GM12878 (cell line): ENCODE results near the gene GRIK3. TPM values are rescaled to one million over a fixed set of nuclear protein-coding genes. Genes with fewer than 3 reads are reported as not detected.

ENCODE experiments used
- ATAC-seq: fragments of 200-7000 bp; cut with Tn5 transposase; 3 replicates; pipeline ENCODE4 v1.9.1; 2020; ENCODE audit warnings: mild to moderate bottlenecking, moderate library complexity
- BruUV-seq: library from RNA; stranded (reverse); fragments of 400-500 nt; replicated peaks from 2 replicates; lab custom pipeline; 2021; lab: Mats Ljungman, UMichigan
- CTCF ChIA-PET: fragments of 300-600 bp; sonication (Branson Sonifier 250); formaldehyde crosslinking; extraction: SDS; loops from one replicate; lab custom pipeline; 2021; ENCODE audit warnings: inconsistent platforms; lab: Yijun Ruan, JAX
- POLR2A ChIA-PET: fragments of 350-600 bp; formaldehyde crosslinking; extraction: SDS; loops from one replicate; lab custom pipeline; 2021; ENCODE audit warnings: inconsistent platforms; lab: Charles Lee
- RAD21 ChIA-PET: fragments of 300-600 bp; sonication (Branson Sonifier 250); formaldehyde crosslinking; loops from one replicate; lab custom pipeline; 2023; ENCODE audit warnings: antibody characterized with exemption; ENCODE audit not compliant: unreplicated experiment; lab: Charles Lee
- SMC1A ChIA-PET: fragments of 300-600 bp; sonication (Branson Sonifier 250); formaldehyde crosslinking; loops from one replicate; lab custom pipeline; 2023; ENCODE audit not compliant: unreplicated experiment, uncharacterized antibody; lab: Charles Lee
- DNase-seq: peaks from one replicate; pipeline ENCODE4 v3.0.0-alpha.2; 2011; ENCODE audit warnings: low read depth, low spot score
- FAIRE-seq: peaks from 3 replicates; lab custom pipeline; 2011; peaks lifted over from hg19 to GRCh38; lab: Jason Lieb, UNC
- H2AFZ ChIP-seq: 2 replicates; pipeline ENCODE4 v1.6.0; 2011; ENCODE audit warnings: low read depth, low read length, control low read depth; ENCODE audit not compliant: control insufficient read depth
- H3K27ac ChIP-seq: 2 replicates; pipeline ENCODE4 v1.5.1; 2011; ENCODE audit warnings: control low read depth; ENCODE audit not compliant: control insufficient read depth, insufficient read depth
- H3K27me3 ChIP-seq, 2 experiments: replicated peaks in 1 of 2; 2 replicates each; pipeline versions ENCODE4 v1.6.0 to v1.6.1; 2011; ENCODE audit warnings: low read length in 1 of 2; ENCODE audit not compliant: control insufficient read depth in 2 of 2, insufficient read depth in 2 of 2
- H3K36me3 ChIP-seq, 2 experiments: 2 replicates each; pipeline ENCODE4 v1.5.1; 2011; ENCODE audit warnings: low read length in 1 of 2; ENCODE audit not compliant: control insufficient read depth in 2 of 2, insufficient read depth in 2 of 2
- H3K4me1 ChIP-seq: 2 replicates; pipeline ENCODE4 v1.6.1; 2011; ENCODE audit warnings: mild to moderate bottlenecking, low read length, moderate library complexity, mixed read lengths; ENCODE audit not compliant: control insufficient read depth, insufficient read depth
- H3K4me2 ChIP-seq: 2 replicates; pipeline ENCODE4 v1.6.0; 2011; ENCODE audit warnings: control low read depth; ENCODE audit not compliant: control insufficient read depth, insufficient read depth
- H3K4me3 ChIP-seq: fragments of 200-600 bp; sonication (generic); 2 replicates; pipeline ENCODE4 v1.5.1; 2016
- H3K79me2 ChIP-seq: 2 replicates; pipeline ENCODE4 v1.6.0; 2011; ENCODE audit warnings: low read length; ENCODE audit not compliant: control insufficient read depth, insufficient read depth
- H3K9ac ChIP-seq: 2 replicates; pipeline ENCODE4 v1.8.0; 2011; ENCODE audit warnings: low read length, control low read depth, mixed read lengths; ENCODE audit not compliant: control insufficient read depth, insufficient read depth
- H3K9me3 ChIP-seq: replicated peaks from 3 replicates; pipeline ENCODE4 v1.5.1; 2011; ENCODE audit warnings: mild to moderate bottlenecking, low read length; ENCODE audit not compliant: control insufficient read depth, insufficient read depth
- H4K20me1 ChIP-seq: 2 replicates; pipeline ENCODE4 v1.6.0; 2011; ENCODE audit not compliant: control insufficient read depth, insufficient read depth
- CREB1 ChIP-seq: IDR thresholded peaks from 2 replicates; pipeline ENCODE4 v1.6.1; 2012; ENCODE audit warnings: low read depth, mild to moderate bottlenecking, inconsistent platforms
- FOS ChIP-seq: IDR thresholded peaks from 3 replicates; pipeline ENCODE4 v1.6.1; 2011; ENCODE audit warnings: borderline replicate concordance; ENCODE audit not compliant: insufficient read length; ENCODE audit errors: extremely low read depth
- JUNB ChIP-seq: IDR thresholded peaks from 2 replicates; pipeline ENCODE4 v1.6.1; 2016; ENCODE audit warnings: antibody characterized with exemption, mild to moderate bottlenecking
- MEF2A ChIP-seq: IDR thresholded peaks from 2 replicates; pipeline ENCODE4 v1.6.1; 2011; ENCODE audit warnings: low read depth, mild to moderate bottlenecking, low read length, moderate library complexity; ENCODE audit not compliant: insufficient read depth
- MEF2B ChIP-seq: fragments of 450-650 bp; IDR thresholded peaks from 2 replicates; pipeline ENCODE4 v1.6.1; 2018; ENCODE audit warnings: mild to moderate bottlenecking, moderate library complexity; ENCODE audit not compliant: partially characterized antibody, poor library complexity, severe bottlenecking
- MTA2 ChIP-seq: fragments of 450-650 bp; IDR thresholded peaks from 2 replicates; pipeline ENCODE4 v1.6.1; 2016; ENCODE audit warnings: low read depth, mild to moderate bottlenecking, moderate library complexity
- MTA3 ChIP-seq: IDR thresholded peaks from 2 replicates; pipeline ENCODE4 v1.6.1; 2012; ENCODE audit warnings: low read length, inconsistent platforms, borderline replicate concordance
- MYB ChIP-seq: fragments of 150-350 bp; IDR thresholded peaks from 2 replicates; pipeline ENCODE4 v1.6.1; 2014; ENCODE audit warnings: mild to moderate bottlenecking, low read depth, low read length, borderline replicate concordance
- POLR2A ChIP-seq: IDR thresholded peaks from 2 replicates; pipeline ENCODE4 v1.6.1; 2011; ENCODE audit warnings: low read depth, mild to moderate bottlenecking, low read length
- STAT3 ChIP-seq: IDR thresholded peaks from 2 replicates; pipeline ENCODE4 v1.6.1; 2011; ENCODE audit warnings: low read depth, low read length, improper control_type of control experiment
- ZNF274 ChIP-seq: IDR thresholded peaks from one replicate; pipeline ENCODE4 v1.8.0; 2011; ENCODE audit not compliant: insufficient read length, insufficient read depth
- WGBS: methylation state at CpG from one replicate; pipeline ENCODE4 v1.1.6; 2016; ENCODE audit warnings: low lambda C conversion rate; ENCODE audit not compliant: insufficient replicate concordance, insufficient coverage; ENCODE audit errors: missing lambda C conversion rate; 5-methylcytosine and 5-hydroxymethylcytosine counted together
- in situ Hi-C: fragments of 300-500 bp; cut with MboI; formaldehyde crosslinking; loops from 9 replicates; pipeline ENCODE4 v1.14.3; 2018; ENCODE audit warnings: mixed read lengths
- intact Hi-C: fragments of 100-400 bp; cut with micrococcal nuclease; formaldehyde crosslinking; loops from one replicate; pipeline ENCODE4 v1.14.2; 2022; ENCODE audit not compliant: unreplicated experiment
- polyA plus RNA-seq, 11 experiments: library from polyadenylated mRNA; depleted of rRNA in 4 of 11; unstranded in 6 of 11; stranded (reverse) in 5 of 11; fragments of >200 nt; fragmentation: Nextera tagmentation in 4 of 11; fragmentation: Illumina TruSeq in 1 of 11; extraction: Ambion mirVana in 4 of 11; extraction: Trizol in 1 of 11; gene quantifications; 1 replicate in 1 of 11; 2 replicates in 10 of 11; pipeline versions ENCODE4 v1.2.1 to v1.2.3, GENCODE V29; 2011 to 2016; ENCODE audit warnings: inconsistent platforms in 2 of 11, missing spikeins in 2 of 11, low read depth in 1 of 11
- total RNA-seq, 4 experiments: library from RNA; depleted of rRNA in 3 of 4; stranded (reverse); fragments of >200 nt in 3 of 4; fragmentation: Illumina TruSeq in 1 of 4; extraction: Trizol in 1 of 4; gene quantifications; 2 replicates each; pipeline versions ENCODE4 v1.2.1 to v1.2.3, GENCODE V29; 2013 to 2021
- TF ChIP-seq, protein P1 (sequence below): fragments of 450-650 bp; IDR thresholded peaks from 2 replicates; pipeline ENCODE4 v1.6.1; 2017; ENCODE audit warnings: borderline replicate concordance
- TF ChIP-seq, protein P2 (sequence below): fragments of 450-650 bp; IDR thresholded peaks from 2 replicates; pipeline ENCODE4 v1.6.1; 2017; ENCODE audit warnings: mild to moderate bottlenecking, low read depth, inconsistent platforms; ENCODE audit not compliant: poor library complexity, severe bottlenecking

GRIK3 gene
- total and polyA plus RNA-seq, 10 of the 15 experiments (the other 5 are each of a cell fraction or from before 2014, with no cell fraction given), result not detected

DNA sequence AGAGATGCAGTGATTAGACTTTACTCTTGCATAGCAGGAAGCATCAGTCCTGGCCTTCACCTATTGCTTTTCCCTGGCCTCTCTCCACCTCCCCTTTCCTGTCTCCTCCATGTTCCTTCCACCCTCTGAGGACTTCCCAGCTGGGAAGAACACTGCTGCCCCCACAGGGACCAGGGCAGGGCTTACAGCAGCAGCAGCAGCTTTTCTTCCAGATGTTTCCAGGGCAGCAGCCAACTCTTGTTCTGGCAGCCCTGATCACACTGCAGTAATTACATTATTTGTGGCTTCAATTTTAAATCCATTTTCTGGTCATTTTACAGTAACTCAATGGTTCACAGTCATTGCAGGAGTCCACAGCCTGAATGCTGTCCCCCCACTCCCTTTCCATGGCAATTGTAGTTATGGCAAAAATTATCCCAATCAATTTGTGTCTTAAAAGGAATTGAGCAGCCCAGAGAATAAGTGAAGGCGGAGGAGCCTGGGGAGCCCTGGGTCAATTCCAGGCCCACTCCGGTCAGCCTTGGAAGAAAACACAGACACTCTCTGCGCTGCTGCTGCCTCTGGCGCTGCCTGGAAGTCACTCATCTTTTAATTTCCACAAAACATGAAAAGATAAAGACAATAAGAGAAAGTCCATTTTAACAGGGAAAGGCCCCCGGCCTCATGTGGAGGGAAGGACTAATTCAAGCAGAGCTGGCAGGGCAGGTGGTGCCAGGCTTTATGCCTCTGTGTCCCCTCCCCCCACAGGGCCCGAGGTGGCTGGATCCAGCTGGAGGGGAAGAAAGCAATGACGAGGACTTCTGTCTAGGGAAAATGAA lies 148.6 kb downstream of the GRIK3 start:
- Histone ChIP-seq H3K27ac (no peak overlapping the region), H3K36me3 (no peaks in the 10 kb centered on the region), H3K9ac (no peak overlapping the region), H3K4me2 (no peak overlapping the region), H3K4me1 (peaks cover 9% of the 10 kb centered on the region), H3K4me3 (no peak overlapping the region), H2AFZ (no peak overlapping the region), H3K27me3 (no peaks in the 10 kb centered on the region; a peak in 1 of 4 replicates), H3K79me2 (no peaks in the 10 kb centered on the region), H3K9me3 (no peaks in the 10 kb centered on the region), H4K20me1 (no peaks in the 10 kb centered on the region)
- TF ChIP-seq FOS, result no peak
- TF ChIP-seq, protein P1, sequence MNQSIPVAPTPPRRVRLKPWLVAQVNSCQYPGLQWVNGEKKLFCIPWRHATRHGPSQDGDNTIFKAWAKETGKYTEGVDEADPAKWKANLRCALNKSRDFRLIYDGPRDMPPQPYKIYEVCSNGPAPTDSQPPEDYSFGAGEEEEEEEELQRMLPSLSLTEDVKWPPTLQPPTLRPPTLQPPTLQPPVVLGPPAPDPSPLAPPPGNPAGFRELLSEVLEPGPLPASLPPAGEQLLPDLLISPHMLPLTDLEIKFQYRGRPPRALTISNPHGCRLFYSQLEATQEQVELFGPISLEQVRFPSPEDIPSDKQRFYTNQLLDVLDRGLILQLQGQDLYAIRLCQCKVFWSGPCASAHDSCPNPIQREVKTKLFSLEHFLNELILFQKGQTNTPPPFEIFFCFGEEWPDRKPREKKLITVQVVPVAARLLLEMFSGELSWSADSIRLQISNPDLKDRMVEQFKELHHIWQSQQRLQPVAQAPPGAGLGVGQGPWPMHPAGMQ, result no peak
- TF ChIP-seq MTA2, result no peak
- no peak for TF ChIP-seq ZNF274
- TF ChIP-seq MTA3, result no peak
- TF ChIP-seq MYB, result no peak
- no peak for TF ChIP-seq JUNB
- no peak for TF ChIP-seq MEF2A
- no peak for TF ChIP-seq MEF2B
- TF ChIP-seq, protein P2, sequence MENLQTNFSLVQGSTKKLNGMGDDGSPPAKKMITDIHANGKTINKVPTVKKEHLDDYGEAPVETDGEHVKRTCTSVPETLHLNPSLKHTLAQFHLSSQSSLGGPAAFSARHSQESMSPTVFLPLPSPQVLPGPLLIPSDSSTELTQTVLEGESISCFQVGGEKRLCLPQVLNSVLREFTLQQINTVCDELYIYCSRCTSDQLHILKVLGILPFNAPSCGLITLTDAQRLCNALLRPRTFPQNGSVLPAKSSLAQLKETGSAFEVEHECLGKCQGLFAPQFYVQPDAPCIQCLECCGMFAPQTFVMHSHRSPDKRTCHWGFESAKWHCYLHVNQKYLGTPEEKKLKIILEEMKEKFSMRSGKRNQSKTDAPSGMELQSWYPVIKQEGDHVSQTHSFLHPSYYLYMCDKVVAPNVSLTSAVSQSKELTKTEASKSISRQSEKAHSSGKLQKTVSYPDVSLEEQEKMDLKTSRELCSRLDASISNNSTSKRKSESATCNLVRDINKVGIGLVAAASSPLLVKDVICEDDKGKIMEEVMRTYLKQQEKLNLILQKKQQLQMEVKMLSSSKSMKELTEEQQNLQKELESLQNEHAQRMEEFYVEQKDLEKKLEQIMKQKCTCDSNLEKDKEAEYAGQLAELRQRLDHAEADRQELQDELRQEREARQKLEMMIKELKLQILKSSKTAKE, result no peak
- TF ChIP-seq POLR2A, result no peak
- TF ChIP-seq STAT3, result no peak
- TF ChIP-seq CREB1, result no peak
- intact Hi-C loops, result no loop called here
- DNase-seq, result no peak
- ChIA-PET SMC1A (no interaction called here), RAD21 (no interaction called here), POLR2A (no interaction called here), CTCF (no interaction called here)
- 3% methylated on average over 7 of the region's 7 CpGs for WGBS
- ATAC-seq, result no peak
- in situ Hi-C loops, result no loop called here
- FAIRE-seq, result no peak
- no TSS peak for BruUV-seq
